ENCODE results near the gene MTFMT.

- TF ChIP-seq CTCF (IDR thresholded peaks at IDR 0.05) = no peak
- no peak for TF ChIP-seq POLR2A (IDR thresholded peaks at IDR 0.05)
Measured at GRCh38 chr15:65020419-65020818, 9.0 kb downstream of the MTFMT start.
